DND-41 (cell line): ENCODE measurements around the gene KAT6B.

Experiments used
- CTCF ChIP-seq: IDR thresholded peaks from 2 replicates; pipeline ENCODE4 v1.5.1; 2012; ENCODE audit warnings: borderline replicate concordance, low read length, moderate library complexity, mild to moderate bottlenecking; ENCODE audit not compliant: poor library complexity, severe bottlenecking; ENCODE audit errors: extremely low read depth
- EZH2 ChIP-seq: IDR thresholded peaks from 3 replicates; pipeline ENCODE4 v1.6.1; 2012; ENCODE audit warnings: borderline replicate concordance, low read depth, mild to moderate bottlenecking, moderate library complexity, low read length, inconsistent platforms; ENCODE audit not compliant: severe bottlenecking

- TF ChIP-seq CTCF, result no peak
- TF ChIP-seq EZH2, result no peak
Measured at GRCh38 chr10:74882831-74883230, 56.4 kb downstream of the KAT6B start.
